Measurements from ENCODE around the gene KPTN. TPM values are rescaled to one million over a fixed set of nuclear protein-coding genes. Genes with fewer than 3 reads are reported as not detected.

The KPTN gene
- total and polyA plus RNA-seq, 2 donors (not counting 1 experiment from before 2014, with no cell fraction given), result 5.3 to 6.9 TPM

DNA sequence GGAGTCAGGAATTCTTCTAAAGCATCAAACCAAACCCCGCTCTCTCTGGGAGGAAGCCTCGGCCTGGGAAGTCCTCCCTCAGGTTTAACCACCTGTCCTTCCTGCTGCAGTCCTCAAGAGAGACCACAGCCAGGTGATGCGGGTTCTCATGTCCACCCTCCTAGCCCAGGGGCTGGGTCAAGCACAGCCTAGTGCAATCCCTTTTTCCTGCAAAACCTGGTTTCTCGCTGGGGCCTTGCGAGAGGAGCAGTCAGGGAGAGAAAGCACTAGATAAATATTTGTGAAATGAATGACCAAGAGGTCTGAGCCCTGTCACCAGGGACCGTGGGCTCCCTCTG is 14.7 kb downstream of the KPTN start:
- TF ChIP-seq, protein P1, sequence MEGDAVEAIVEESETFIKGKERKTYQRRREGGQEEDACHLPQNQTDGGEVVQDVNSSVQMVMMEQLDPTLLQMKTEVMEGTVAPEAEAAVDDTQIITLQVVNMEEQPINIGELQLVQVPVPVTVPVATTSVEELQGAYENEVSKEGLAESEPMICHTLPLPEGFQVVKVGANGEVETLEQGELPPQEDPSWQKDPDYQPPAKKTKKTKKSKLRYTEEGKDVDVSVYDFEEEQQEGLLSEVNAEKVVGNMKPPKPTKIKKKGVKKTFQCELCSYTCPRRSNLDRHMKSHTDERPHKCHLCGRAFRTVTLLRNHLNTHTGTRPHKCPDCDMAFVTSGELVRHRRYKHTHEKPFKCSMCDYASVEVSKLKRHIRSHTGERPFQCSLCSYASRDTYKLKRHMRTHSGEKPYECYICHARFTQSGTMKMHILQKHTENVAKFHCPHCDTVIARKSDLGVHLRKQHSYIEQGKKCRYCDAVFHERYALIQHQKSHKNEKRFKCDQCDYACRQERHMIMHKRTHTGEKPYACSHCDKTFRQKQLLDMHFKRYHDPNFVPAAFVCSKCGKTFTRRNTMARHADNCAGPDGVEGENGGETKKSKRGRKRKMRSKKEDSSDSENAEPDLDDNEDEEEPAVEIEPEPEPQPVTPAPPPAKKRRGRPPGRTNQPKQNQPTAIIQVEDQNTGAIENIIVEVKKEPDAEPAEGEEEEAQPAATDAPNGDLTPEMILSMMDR (conservative IDR thresholded peaks at IDR 0.05 in 1 of 2, IDR thresholded peaks at IDR 0.05 in 1 of 2; ENCODE audit: low read depth in 1 of 2, low read length in 2 of 2), result no peak
- peak; percentile 73 for TF ChIP-seq EZH2 (IDR thresholded peaks at IDR 0.05; ENCODE audit: low read length, missing control alignments)
- Histone ChIP-seq H3K36me3 (ENCODE audit: control insufficient read depth, insufficient read depth, low read length) (no peaks in the 10 kb centered on the region), H3K4me1 (ENCODE audit: control insufficient read depth, extremely low read depth, insufficient read depth, low read length) (no peaks in the 10 kb centered on the region), H3K27ac (ENCODE audit: insufficient read depth, low read length) (no peak overlapping the region), H3K4me2 (ENCODE audit: extremely low read depth, insufficient read depth, low read length) (no peak overlapping the region), H3K27me3 (ENCODE audit: control insufficient read depth, insufficient read depth, low read length) (peaks cover 28% of the 10 kb centered on the region), H4K20me1 (ENCODE audit: control insufficient read depth, extremely low read depth, insufficient read depth, low read length) (no peaks in the 10 kb centered on the region), H3K4me3 (replicated peaks in 1 of 4; ENCODE audit: control extremely low read depth in 1 of 4, insufficient read depth in 1 of 4, low read depth in 3 of 4, low read length in 4 of 4) (no peak overlapping the region), H3K79me2 (ENCODE audit: control insufficient read depth, insufficient read depth, low read length) (no peaks in the 10 kb centered on the region), H2AFZ (ENCODE audit: low read length) (no peak overlapping the region), H3K9ac (ENCODE audit: insufficient read depth, low read length) (no peak overlapping the region), H3K9me3 (ENCODE audit: control insufficient read depth, insufficient read depth, low read depth, low read length) (no peaks in the 10 kb centered on the region)
- no peak for DNase-seq (ENCODE audit: low read depth in 2 of 2)

DNA sequence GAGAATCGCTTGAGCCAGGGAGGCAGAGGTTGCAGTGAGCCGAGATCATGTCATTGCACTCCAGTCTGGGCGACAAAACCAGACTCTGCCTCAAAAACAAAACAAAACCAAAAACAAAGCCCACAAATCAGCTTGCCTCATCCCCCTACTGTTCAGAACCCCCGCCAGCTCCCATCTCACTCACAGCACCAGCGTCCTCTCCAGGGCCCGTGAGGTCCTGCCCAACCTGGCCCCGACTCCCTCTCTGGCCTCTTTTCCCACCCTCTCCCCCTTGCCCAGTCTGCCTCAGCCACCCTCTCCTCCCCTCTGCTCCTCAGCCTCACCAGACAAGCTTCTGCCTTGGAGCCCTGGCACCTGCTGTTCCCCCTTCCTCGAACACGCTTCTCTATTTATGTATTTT is 16.1 kb downstream of the KPTN start:
- no peak overlapping the region for H3K4me3 ChIP-seq (replicated peaks in 1 of 4; ENCODE audit: control extremely low read depth in 1 of 4, insufficient read depth in 1 of 4, low read depth in 3 of 4, low read length in 4 of 4)
- H3K79me2 ChIP-seq (ENCODE audit: control insufficient read depth, insufficient read depth, low read length), result no peaks in the 10 kb centered on the region
- H3K36me3 ChIP-seq (ENCODE audit: control insufficient read depth, insufficient read depth, low read length), result no peaks in the 10 kb centered on the region
- no peak overlapping the region for H3K27ac ChIP-seq (ENCODE audit: insufficient read depth, low read length)
- DNase-seq (ENCODE audit: low read depth in 2 of 2), result no peak
- TF ChIP-seq, protein P1 (conservative IDR thresholded peaks at IDR 0.05 in 1 of 2, IDR thresholded peaks at IDR 0.05 in 1 of 2; ENCODE audit: low read depth in 1 of 2, low read length in 2 of 2), result no peak
- TF ChIP-seq EZH2 (IDR thresholded peaks at IDR 0.05; ENCODE audit: low read length, missing control alignments), result no peak
- no peaks in the 10 kb centered on the region for H4K20me1 ChIP-seq (ENCODE audit: control insufficient read depth, extremely low read depth, insufficient read depth, low read length)
- peaks cover 28% of the 10 kb centered on the region for H3K27me3 ChIP-seq (ENCODE audit: control insufficient read depth, insufficient read depth, low read length)
- H3K9ac ChIP-seq (ENCODE audit: insufficient read depth, low read length), result no peak overlapping the region
- no peaks in the 10 kb centered on the region for H3K9me3 ChIP-seq (ENCODE audit: control insufficient read depth, insufficient read depth, low read depth, low read length)
- no peak overlapping the region for H3K4me2 ChIP-seq (ENCODE audit: extremely low read depth, insufficient read depth, low read length)
- no peak overlapping the region for H2AFZ ChIP-seq (ENCODE audit: low read length)
- no peaks in the 10 kb centered on the region for H3K4me1 ChIP-seq (ENCODE audit: control insufficient read depth, extremely low read depth, insufficient read depth, low read length)

GRCh38 chr19:47465957-47466356 is 18.1 kb downstream of the KPTN start:
- H3K27ac ChIP-seq (ENCODE audit: insufficient read depth, low read length), result no peak overlapping the region
- TF ChIP-seq, protein P1 (conservative IDR thresholded peaks at IDR 0.05 in 1 of 2, IDR thresholded peaks at IDR 0.05 in 1 of 2; ENCODE audit: low read depth in 1 of 2, low read length in 2 of 2), result no peak
- TF ChIP-seq EZH2 (IDR thresholded peaks at IDR 0.05; ENCODE audit: low read length, missing control alignments), result no peak
- peaks cover 28% of the 10 kb centered on the region for H3K27me3 ChIP-seq (ENCODE audit: control insufficient read depth, insufficient read depth, low read length)
- no peak overlapping the region for H3K4me2 ChIP-seq (ENCODE audit: extremely low read depth, insufficient read depth, low read length)
- no peaks in the 10 kb centered on the region for H3K4me1 ChIP-seq (ENCODE audit: control insufficient read depth, extremely low read depth, insufficient read depth, low read length)
- H2AFZ ChIP-seq (ENCODE audit: low read length), result no peak overlapping the region
- H3K79me2 ChIP-seq (ENCODE audit: control insufficient read depth, insufficient read depth, low read length), result no peaks in the 10 kb centered on the region
- H3K4me3 ChIP-seq (replicated peaks in 1 of 4; ENCODE audit: control extremely low read depth in 1 of 4, insufficient read depth in 1 of 4, low read depth in 3 of 4, low read length in 4 of 4), result no peak overlapping the region
- H3K9ac ChIP-seq (ENCODE audit: insufficient read depth, low read length), result no peak overlapping the region
- H4K20me1 ChIP-seq (ENCODE audit: control insufficient read depth, extremely low read depth, insufficient read depth, low read length), result no peaks in the 10 kb centered on the region
- no peak for DNase-seq (ENCODE audit: low read depth in 2 of 2)
- no peaks in the 10 kb centered on the region for H3K9me3 ChIP-seq (ENCODE audit: control insufficient read depth, insufficient read depth, low read depth, low read length)
- no peaks in the 10 kb centered on the region for H3K36me3 ChIP-seq (ENCODE audit: control insufficient read depth, insufficient read depth, low read length)

Data from fibroblast of lung (primary cell).